GM21360 (cell line): ENCODE results near the gene PEPD.
"Not testable (repeated sequence)": the region's sequence is repeated elsewhere in the genome, so short reads cannot be mapped to it uniquely, and the experiment has no call there.

ENCODE experiments used
- ATAC-seq: cut with Tn5 transposase; IDR thresholded peaks from one replicate; pipeline ENCODE4 v1.9.1; 2021; ENCODE audit warnings: mild to moderate bottlenecking, moderate library complexity; ENCODE audit not compliant: unreplicated experiment

Gene PEPD

GRCh38 chr19:33521480-33522370 lies at the start of gene PEPD:
Gene PEPD (minus strand): TSS chr19:33521791. CDS start chr19:33521760, 31 bp downstream.
- peak; percentile 87 for ATAC-seq

- no peak for ATAC-seq
Measured at GRCh38 chr19:33569821-33570220, 48.2 kb upstream of the PEPD start.

- ATAC-seq: no peak
Measured at GRCh38 chr19:33568706-33569105, 47.1 kb upstream of the PEPD start.

GRCh38 chr19:33564836-33565338 lies 43.3 kb upstream of the PEPD start:
- no peak for ATAC-seq

- no peak for ATAC-seq
Measured at GRCh38 chr19:33562636-33563035, 41.0 kb upstream of the PEPD start.

- not testable (repeated sequence) for ATAC-seq
Measured at GRCh38 chr19:33561666-33562065, 40.1 kb upstream of the PEPD start.

- ATAC-seq: no peak
Measured at GRCh38 chr19:33561261-33561660, 39.7 kb upstream of the PEPD start.

- ATAC-seq: no peak
Measured at GRCh38 chr19:33559996-33560395, 38.4 kb upstream of the PEPD start.

GRCh38 chr19:33558856-33559255 lies 37.3 kb upstream of the PEPD start:
- ATAC-seq: no peak

- no peak for ATAC-seq
Measured at GRCh38 chr19:33558151-33558550, 36.6 kb upstream of the PEPD start.

GRCh38 chr19:33557720-33558119 lies 36.1 kb upstream of the PEPD start:
- no peak for ATAC-seq

- ATAC-seq: no peak
Measured at GRCh38 chr19:33557196-33557595, 35.6 kb upstream of the PEPD start.

- ATAC-seq: no peak
Measured at GRCh38 chr19:33556261-33556660, 34.7 kb upstream of the PEPD start.

- ATAC-seq: not testable (repeated sequence)
Measured at GRCh38 chr19:33555726-33556125, 34.1 kb upstream of the PEPD start.

GRCh38 chr19:33554821-33555220 lies 33.2 kb upstream of the PEPD start:
- ATAC-seq: no peak

- no peak for ATAC-seq
Measured at GRCh38 chr19:33554391-33554790, 32.8 kb upstream of the PEPD start.

GRCh38 chr19:33553530-33554310 lies 32.1 kb upstream of the PEPD start:
- ATAC-seq: no peak

- ATAC-seq: no peak
Measured at GRCh38 chr19:33552928-33553279, 31.3 kb upstream of the PEPD start.

- ATAC-seq: no peak
Measured at GRCh38 chr19:33552191-33552927, 30.8 kb upstream of the PEPD start.

- no peak for ATAC-seq
Measured at GRCh38 chr19:33551676-33552075, 30.1 kb upstream of the PEPD start.

GRCh38 chr19:33550768-33551167 lies 29.2 kb upstream of the PEPD start:
- no peak for ATAC-seq
